HG03108 (cell line): ENCODE results near the gene DGKZ.

Experiments
- ATAC-seq: cut with Tn5 transposase; IDR thresholded peaks from one replicate; pipeline ENCODE4 v1.9.1; 2021; ENCODE audit warnings: moderate library complexity; ENCODE audit not compliant: unreplicated experiment

DGKZ gene

GRCh38 chr11:46322759-46323158, 24.5 kb upstream of the DGKZ start:
- ATAC-seq, result no peak

- no peak for ATAC-seq
These were observed 20.3 kb upstream of the DGKZ start for GRCh38 chr11:46326813-46327416.

GRCh38 chr11:46327829-46328228, 19.4 kb upstream of the DGKZ start:
- ATAC-seq, result no peak

GRCh38 chr11:46330154-46330553, 17.1 kb upstream of the DGKZ start:
- no peak for ATAC-seq

GRCh38 chr11:46330563-46331281, 16.5 kb upstream of the DGKZ start:
- no peak for ATAC-seq

GRCh38 chr11:46331282-46331984, 15.8 kb upstream of the DGKZ start:
- no peak for ATAC-seq

- ATAC-seq, result no peak
These were observed 15.1 kb upstream of the DGKZ start for GRCh38 chr11:46332093-46332567.

- no peak for ATAC-seq
These were observed 14.5 kb upstream of the DGKZ start for GRCh38 chr11:46332568-46333393.

GRCh38 chr11:46333394-46333947, 13.8 kb upstream of the DGKZ start:
- no peak for ATAC-seq

- ATAC-seq, result no peak
These were observed 13.1 kb upstream of the DGKZ start for GRCh38 chr11:46334211-46334610.

GRCh38 chr11:46335271-46335670, 12.0 kb upstream of the DGKZ start:
- no peak for ATAC-seq

- no peak for ATAC-seq
These were observed 11.2 kb upstream of the DGKZ start for GRCh38 chr11:46335890-46336562.

- ATAC-seq, result no peak
These were observed 10.6 kb upstream of the DGKZ start for GRCh38 chr11:46336563-46337180.

- ATAC-seq, result no peak
These were observed 9.5 kb upstream of the DGKZ start for GRCh38 chr11:46337626-46338345.

GRCh38 chr11:46338636-46338987, 8.7 kb upstream of the DGKZ start:
- no peak for ATAC-seq

- no peak for ATAC-seq
These were observed 8.1 kb upstream of the DGKZ start for GRCh38 chr11:46338988-46339666.

GRCh38 chr11:46339816-46340215, 7.4 kb upstream of the DGKZ start:
- no peak for ATAC-seq

GRCh38 chr11:46341454-46341853, 5.8 kb upstream of the DGKZ start:
- ATAC-seq, result no peak

- no peak for ATAC-seq
These were observed 5.0 kb upstream of the DGKZ start for GRCh38 chr11:46342239-46342638.
